ENCODE measurements around the gene FMR1NB. TPM values are rescaled to one million over a fixed set of nuclear protein-coding genes. Genes with fewer than 3 reads are reported as not detected.

The FMR1NB gene
- total and polyA plus RNA-seq, 2 of the 8 experiments (the other 6 are each of a cell fraction or from before 2014, with no cell fraction given): not detected

GRCh38 chrX:148069759-148070503 lies 88.8 kb downstream of the FMR1NB start:
- Histone ChIP-seq H3K4me1 (replicated peaks in 1 of 4; ENCODE audit: control insufficient read depth in 3 of 4, insufficient read depth in 4 of 4, low read length in 3 of 4) (no peaks in the 10 kb centered on the region), H2BK5ac (ENCODE audit: low read depth, low read length) (no peak overlapping the region), H3K4ac (replicated peaks; ENCODE audit: insufficient read length, low read depth, low read length) (no peak overlapping the region), H3K79me1 (ENCODE audit: low read depth, low read length) (no peaks in the 10 kb centered on the region), H2BK20ac (ENCODE audit: low read length) (no peak overlapping the region), H3K23me2 (ENCODE audit: low read depth, low read length) (no peaks in the 10 kb centered on the region), H2BK120ac (replicated peaks; ENCODE audit: low read depth, low read length) (no peak overlapping the region), H3K79me2 (ENCODE audit: control insufficient read depth in 1 of 2, insufficient read depth in 2 of 2, low read length in 2 of 2) (no peaks in the 10 kb centered on the region), H4K8ac (ENCODE audit: extremely low read depth, insufficient read depth, low read length) (no peak overlapping the region), H3K4me2 (ENCODE audit: insufficient read depth in 1 of 2, low read depth in 2 of 2, low read length in 2 of 2) (no peak overlapping the region), H3K36me3 (ENCODE audit: control insufficient read depth in 2 of 4, insufficient read depth in 4 of 4, low read length in 3 of 4) (no peaks in the 10 kb centered on the region), H3K23ac (ENCODE audit: insufficient read length) (no peak overlapping the region), H3K56ac (replicated peaks; ENCODE audit: insufficient read length, low read depth, low read length) (no peak overlapping the region), H4K5ac (ENCODE audit: insufficient read length, low read depth, low read length) (no peak overlapping the region), H3K9ac (replicated peaks in 1 of 4; ENCODE audit: extremely low read depth in 1 of 4, low read depth in 3 of 4, low read length in 3 of 4) (no peak overlapping the region), H2AFZ (ENCODE audit: low read length) (no peak overlapping the region), H4K20me1 (replicated peaks in 1 of 2; ENCODE audit: control insufficient read depth in 1 of 2, insufficient read depth in 2 of 2, low read length in 2 of 2) (no peaks in the 10 kb centered on the region), H3K18ac (ENCODE audit: extremely low read depth, low read length) (no peak overlapping the region), H3K27ac (ENCODE audit: low read depth, low read length) (no peak overlapping the region), H2BK12ac (ENCODE audit: low read depth, low read length) (no peak overlapping the region), H3K9me3 (ENCODE audit: insufficient read depth in 2 of 2, low read depth in 1 of 2, low read length in 1 of 2) (no peaks in the 10 kb centered on the region), H3K14ac (ENCODE audit: insufficient read length) (no peak overlapping the region), H2AK5ac (ENCODE audit: low read depth, low read length) (no peak overlapping the region), H4K91ac (replicated peaks; ENCODE audit: insufficient read length, low read length) (no peak overlapping the region), H3K27me3 (replicated peaks in 1 of 4; ENCODE audit: control insufficient read depth in 3 of 4, extremely low read depth in 1 of 4, insufficient read depth in 3 of 4, low read length in 3 of 4) (no peaks in the 10 kb centered on the region), H3K4me3 (ENCODE audit: extremely low read depth in 1 of 4, insufficient read depth in 2 of 4, low read depth in 3 of 4, low read length in 4 of 4) (no peak overlapping the region), H2BK15ac (ENCODE audit: low read length) (no peak overlapping the region)
- ChIA-PET CTCF (ENCODE audit: partially characterized antibody) (interaction anchor here (1.0 kb wide), 1 partner anchor 498 kb away, joined by 3 read pairs; no protein-coding TSS in a partner anchor), POLR2A (ENCODE audit: partially characterized antibody) (no interaction called here)
- 89% methylated on average over 6 of the region's 6 CpGs; no CpG with 5 or more reads in 1 of the 2 experiments for WGBS, 2 experiments (ENCODE audit: extremely low coverage in 1 of 2, insufficient coverage in 1 of 2, insufficient read length in 1 of 2, insufficient replicate concordance in 2 of 2, low coverage in 1 of 2, low lambda C conversion rate in 2 of 2, missing lambda C conversion rate in 1 of 2)
- FAIRE-seq (no peak), DNase-seq (ENCODE audit: low read depth in 1 of 2, low spot score in 2 of 2) (no peak)
- TF ChIP-seq TAF1 (IDR thresholded peaks at IDR 0.05; ENCODE audit: low read depth, low read length) (no peak), POLR2AphosphoS5 (IDR thresholded peaks at IDR 0.05; ENCODE audit: low read depth, low read length) (no peak)
